GM19193 (cell line): ENCODE measurements around the gene DNM2.

Experiments
- POLR2A ChIP-seq: IDR thresholded peaks from 4 replicates; pipeline ENCODE4 v1.6.1; 2011; ENCODE audit not compliant: insufficient read depth, insufficient read length; ENCODE audit errors: extremely low read depth

Gene DNM2

GRCh38 chr19:10818301-10819123 is 100.6 kb downstream of the DNM2 start:
- no peak for TF ChIP-seq POLR2A

GRCh38 chr19:10819124-10820060 is 101.5 kb downstream of the DNM2 start:
- TF ChIP-seq POLR2A, result no peak

GRCh38 chr19:10820173-10820572 is 102.3 kb downstream of the DNM2 start:
- no peak for TF ChIP-seq POLR2A

GRCh38 chr19:10823690-10824089 is 105.8 kb downstream of the DNM2 start:
- no peak for TF ChIP-seq POLR2A

- no peak for TF ChIP-seq POLR2A
Observed at GRCh38 chr19:10826231-10826630, 108.4 kb downstream of the DNM2 start.

- no peak for TF ChIP-seq POLR2A
Observed at GRCh38 chr19:10826846-10827245, 109.0 kb downstream of the DNM2 start.

DNA sequence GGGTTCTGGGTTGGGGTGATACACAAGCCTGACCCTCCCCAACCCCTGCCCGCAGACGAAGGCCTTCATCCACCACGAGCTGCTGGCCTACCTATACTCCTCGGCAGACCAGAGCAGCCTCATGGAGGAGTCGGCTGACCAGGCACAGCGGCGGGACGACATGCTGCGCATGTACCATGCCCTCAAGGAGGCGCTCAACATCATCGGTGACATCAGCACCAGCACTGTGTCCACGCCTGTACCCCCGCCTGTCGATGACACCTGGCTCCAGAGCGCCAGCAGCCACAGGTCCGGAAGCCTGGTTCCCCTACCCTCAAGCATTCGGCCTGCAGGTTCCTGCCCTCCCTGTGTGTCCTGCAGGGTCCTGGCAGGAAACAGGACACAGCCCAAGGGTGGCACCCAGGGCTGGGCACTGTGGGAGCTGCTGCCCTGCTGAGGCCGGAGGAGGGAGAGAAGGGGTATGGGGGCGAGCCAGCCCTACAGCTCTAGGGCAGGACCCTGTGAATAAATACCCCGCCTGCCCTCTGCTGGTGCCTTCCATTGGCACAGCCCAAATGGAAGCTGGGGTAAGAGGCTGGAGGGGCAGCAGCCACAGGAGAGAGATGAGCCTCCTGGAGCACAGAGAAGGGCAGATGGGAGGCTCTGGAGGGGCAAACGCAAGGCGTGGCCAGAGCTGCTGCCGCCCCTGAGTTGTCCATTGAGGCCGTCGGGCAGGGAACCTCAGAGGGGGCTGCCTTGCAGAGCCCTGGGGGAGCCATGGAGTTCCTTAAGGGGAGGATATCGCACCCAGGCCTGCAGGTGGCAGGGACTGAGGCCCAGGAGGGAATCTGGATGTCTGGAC is 111.3 kb downstream of the DNM2 start:
- no peak for TF ChIP-seq POLR2A

DNA sequence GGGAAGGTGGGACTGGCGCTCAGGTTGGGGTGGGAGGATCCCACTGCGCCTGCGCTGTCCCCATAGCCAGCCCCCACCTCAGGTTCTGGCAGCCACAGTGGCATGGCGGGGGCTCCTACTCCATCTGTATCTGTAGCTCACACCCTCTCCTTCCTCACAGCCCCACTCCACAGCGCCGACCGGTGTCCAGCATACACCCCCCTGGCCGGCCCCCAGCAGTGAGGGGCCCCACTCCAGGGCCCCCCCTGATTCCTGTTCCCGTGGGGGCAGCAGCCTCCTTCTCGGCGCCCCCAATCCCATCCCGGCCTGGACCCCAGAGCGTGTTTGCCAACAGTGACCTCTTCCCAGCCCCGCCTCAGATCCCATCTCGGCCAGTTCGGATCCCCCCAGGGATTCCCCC is 112.1 kb downstream of the DNM2 start:
- no peak for TF ChIP-seq POLR2A

- TF ChIP-seq POLR2A, result no peak
Observed at GRCh38 chr19:10830370-10830769, 112.5 kb downstream of the DNM2 start.

DNA sequence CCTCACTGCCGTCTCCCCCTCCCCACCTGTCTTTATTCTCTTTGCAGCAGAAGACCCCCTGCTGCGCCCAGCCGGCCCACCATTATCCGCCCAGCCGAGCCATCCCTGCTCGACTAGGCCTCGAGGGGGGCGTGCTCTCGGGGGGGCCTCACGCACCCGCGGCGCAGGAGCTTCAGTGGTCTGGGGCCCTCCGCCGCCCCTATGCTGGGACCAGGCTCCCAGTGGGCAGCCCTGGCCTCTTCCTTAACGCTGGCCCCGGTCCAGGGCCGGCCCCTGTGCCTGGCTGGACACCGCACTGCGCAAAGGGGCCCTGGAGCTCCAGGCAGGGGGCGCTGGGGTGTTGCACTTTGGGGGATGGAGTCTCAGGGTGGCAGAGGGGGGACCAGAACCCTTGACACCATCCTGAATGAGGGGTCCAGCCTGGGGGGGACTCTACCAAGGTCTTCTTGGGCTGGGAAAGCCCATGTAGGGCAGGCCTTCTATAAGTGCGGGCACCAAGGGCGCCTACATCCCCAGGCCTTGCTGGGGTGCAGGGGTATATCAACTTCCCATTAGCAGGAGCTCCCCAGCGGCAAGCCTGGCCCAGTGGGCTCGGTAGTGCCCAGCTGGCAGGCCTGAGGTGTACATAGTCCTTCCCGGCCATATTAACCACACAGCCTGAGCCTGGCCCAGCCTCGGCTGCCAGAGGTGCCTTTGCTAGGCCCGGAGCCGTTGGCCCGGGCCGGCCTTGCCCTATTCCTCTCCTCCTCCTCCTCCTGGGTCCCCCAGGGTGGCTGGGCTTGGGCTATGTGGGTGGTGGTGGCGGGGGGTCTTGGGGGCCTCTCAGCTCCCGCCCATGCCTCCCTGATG is 113.3 kb downstream of the DNM2 start:
- TF ChIP-seq POLR2A, result no peak

DNA sequence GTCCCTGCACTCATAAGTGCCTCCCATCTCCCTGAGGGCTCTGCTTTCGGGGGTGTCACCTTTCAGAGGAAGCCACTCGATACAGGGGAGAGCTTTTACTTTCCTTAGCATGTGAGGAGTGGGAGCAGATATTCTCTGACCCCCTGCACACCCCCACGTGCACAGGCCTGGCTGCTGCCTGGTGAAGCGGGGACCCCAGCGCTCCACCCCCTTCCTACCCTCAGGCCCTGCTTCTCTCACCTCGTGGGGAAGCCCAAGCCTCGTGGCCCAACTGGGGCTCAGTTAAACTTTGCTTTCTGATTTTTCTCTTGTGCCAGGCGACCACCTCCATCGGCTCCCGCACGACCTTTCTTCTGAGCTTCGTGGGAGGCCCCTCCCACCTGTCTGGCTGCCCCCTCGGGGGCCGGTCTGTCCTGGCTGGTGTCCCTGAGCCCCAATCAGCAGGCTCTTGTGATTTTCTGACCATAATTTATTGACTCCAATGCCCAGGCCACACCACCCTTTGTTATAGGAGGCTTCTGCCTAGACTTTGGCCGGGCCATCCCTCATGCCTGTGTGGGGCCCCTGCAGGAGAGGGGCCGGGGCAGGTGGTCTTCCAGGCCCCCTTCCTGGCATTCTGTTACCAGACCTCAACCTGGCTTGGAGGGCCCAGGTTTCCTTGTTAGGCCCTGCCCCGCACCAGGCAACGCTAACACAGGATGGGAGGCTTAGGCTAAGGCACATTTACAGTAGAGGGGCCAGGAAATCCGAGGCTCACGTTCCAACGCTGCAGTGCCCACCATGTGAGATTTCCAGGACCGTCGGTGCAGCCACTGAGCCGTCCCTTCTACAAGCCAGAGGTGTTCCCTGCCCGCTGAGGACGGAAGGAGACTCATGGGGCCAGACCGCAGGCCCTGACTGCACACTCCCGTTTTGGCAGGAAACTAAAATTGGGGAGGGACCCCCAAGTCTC is 114.4 kb downstream of the DNM2 start:
- TF ChIP-seq POLR2A, result no peak

DNA sequence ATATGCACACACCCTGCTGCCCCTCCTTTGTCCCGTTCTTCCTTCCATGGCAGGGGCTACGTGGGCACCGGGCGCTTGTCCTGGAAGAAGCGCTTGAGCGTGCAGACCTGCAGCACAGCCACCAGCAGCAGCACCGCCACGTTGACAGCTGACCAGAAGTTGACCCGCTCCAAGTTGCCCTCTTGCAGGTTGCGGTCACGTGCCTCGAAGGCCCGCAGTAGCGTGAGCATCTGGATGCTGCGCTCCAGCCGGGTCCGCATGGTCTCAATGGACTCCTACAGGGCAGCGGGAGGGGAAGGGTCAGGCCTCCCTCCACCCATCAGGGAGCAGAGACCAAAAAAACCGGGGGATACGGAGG is 115.0 kb downstream of the DNM2 start:
- no peak for TF ChIP-seq POLR2A

- no peak for TF ChIP-seq POLR2A
Observed at GRCh38 chr19:10835089-10835753, 117.3 kb downstream of the DNM2 start.
